Mesenchymal stem cell (in vitro differentiated cells and primary cell): ENCODE measurements around the gene CRPPA. TPM values are rescaled to one million over a fixed set of nuclear protein-coding genes. Genes with fewer than 3 reads are reported as not detected.

Source experiments
- small RNA-seq: library from polyadenylated mRNA; stranded (forward); fragments of <200 nt; extraction: miRNeasy Mini kit (QIAGEN cat#:217004); gene quantifications from one replicate; pipeline ENCODE3, GENCODE V24; 2013; ENCODE audit warnings: low read depth

CRPPA gene

Small RNA genes within 50 kb of the gene (small RNA-seq; reads per million reads assigned to genes)
- gene AC005014.3 = not detected
